Measurements from ENCODE around the gene VIPR1. TPM values are rescaled to one million over a fixed set of nuclear protein-coding genes. Genes with fewer than 3 reads are reported as not detected.

Gene VIPR1
- total RNA-seq, 2 donors from 2014 or later: 74.2 to 98.0 TPM

DNA sequence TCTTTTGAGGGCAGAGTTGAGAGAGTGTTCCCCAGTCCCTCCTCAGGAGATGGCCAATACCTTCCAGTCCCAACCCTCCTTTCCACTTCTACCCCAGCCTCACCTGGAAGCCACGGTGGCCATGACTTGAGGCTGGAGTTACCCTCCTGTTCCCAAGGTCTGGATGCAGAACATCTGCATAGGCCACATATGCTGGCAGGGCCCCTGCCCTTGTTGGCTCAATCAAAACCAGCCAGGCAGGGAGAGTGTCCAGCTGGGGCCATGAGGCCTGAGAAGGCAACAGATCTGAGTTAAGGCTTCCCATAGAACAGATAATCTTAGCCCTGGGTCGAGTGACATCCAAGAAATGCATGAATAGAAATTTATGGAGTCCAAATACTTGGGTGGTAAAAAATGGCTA, 23.6 kb upstream of the VIPR1 start:
- no peaks in the 10 kb centered on the region for H3K27me3 ChIP-seq

DNA sequence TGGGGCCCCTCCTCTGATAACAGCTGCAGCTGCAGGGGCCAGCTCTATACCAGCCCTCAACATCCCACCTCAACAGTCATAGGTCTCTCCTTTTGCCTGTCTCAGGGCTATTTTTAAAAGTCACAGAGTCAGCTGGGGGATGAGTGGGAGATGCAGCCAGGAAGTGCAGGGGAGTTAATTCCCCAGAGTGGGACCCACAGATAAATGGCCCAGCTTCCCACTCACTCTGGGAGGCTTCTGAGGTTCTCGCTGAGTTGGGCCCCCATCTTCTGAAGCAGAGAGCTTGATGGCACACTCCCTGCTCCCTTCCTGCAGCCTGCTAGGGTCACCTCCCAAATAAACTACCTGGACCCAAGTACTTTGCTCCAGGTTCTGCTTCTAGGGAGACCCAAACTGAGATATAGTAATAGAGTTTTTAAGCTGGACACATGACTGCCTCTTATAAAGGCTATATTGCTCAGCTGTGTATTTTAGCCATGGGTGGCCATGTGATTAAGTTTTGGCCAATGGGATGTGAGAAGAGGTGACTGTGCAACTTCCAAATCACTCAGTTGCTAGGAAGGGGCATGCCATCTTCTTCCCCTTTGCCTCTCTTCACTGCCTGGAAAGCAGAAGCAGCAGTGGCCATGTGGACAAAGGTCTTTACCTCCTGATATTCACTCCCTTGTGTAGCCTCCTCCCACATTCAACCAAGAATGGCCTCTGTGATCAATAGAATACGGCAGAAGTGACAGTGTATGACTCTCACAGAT, 15.5 kb upstream of the VIPR1 start:
- no peaks in the 10 kb centered on the region for H3K9me3 ChIP-seq
- H3K27me3 ChIP-seq: no peaks in the 10 kb centered on the region
- no peak for DNase-seq
- H3K4me3 ChIP-seq: no peak overlapping the region
- intact Hi-C loops (cut with DNase I): no loop called here
- H3K27ac ChIP-seq: no peak overlapping the region
- no peak for TF ChIP-seq CTCF (IDR thresholded peaks at IDR 0.05)
- no peaks in the 10 kb centered on the region for H3K36me3 ChIP-seq
- H3K4me1 ChIP-seq: peaks cover 3% of the 10 kb centered on the region
- no peak overlapping the region for H3K9ac ChIP-seq (ENCODE audit: low read depth in 2 of 2, low read length in 2 of 2)

More for the DNA sequence above, 23.6 kb upstream of the VIPR1 start:
- intact Hi-C loops (cut with DNase I): no loop called here
- DNase-seq: no peak
- no peak for TF ChIP-seq CTCF (IDR thresholded peaks at IDR 0.05)
- no peaks in the 10 kb centered on the region for H3K4me1 ChIP-seq
- H3K9ac ChIP-seq (ENCODE audit: low read depth in 2 of 2, low read length in 2 of 2): no peak overlapping the region
- no peak overlapping the region for H3K27ac ChIP-seq
- H3K4me3 ChIP-seq: no peak overlapping the region
- H3K9me3 ChIP-seq: no peaks in the 10 kb centered on the region
- no peaks in the 10 kb centered on the region for H3K36me3 ChIP-seq

DNA sequence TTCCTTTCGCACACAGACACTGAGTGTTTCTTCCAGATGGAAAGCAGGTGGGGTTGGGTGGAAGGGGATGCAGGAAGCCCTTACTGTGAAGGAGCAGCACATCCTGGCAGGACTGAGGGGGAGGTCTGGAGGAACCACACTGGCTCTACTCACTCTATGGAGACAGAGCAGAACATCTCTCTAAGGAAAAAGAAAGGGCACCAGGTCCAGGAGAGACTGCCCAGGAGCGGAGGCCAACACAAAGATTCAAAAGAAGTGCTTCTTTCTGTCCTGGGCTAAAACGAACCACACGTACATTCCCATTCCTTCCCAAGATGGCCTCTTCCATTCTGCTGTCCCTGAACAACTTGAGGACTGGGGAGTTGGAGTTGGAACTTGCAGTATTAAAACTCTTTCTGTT, 13.8 kb upstream of the VIPR1 start:
- H3K9ac ChIP-seq (ENCODE audit: low read depth in 2 of 2, low read length in 2 of 2): no peak overlapping the region
- intact Hi-C loops (cut with DNase I): no loop called here

GRCh38 chr3:42489116-42489936, 13.1 kb upstream of the VIPR1 start:
- Histone ChIP-seq H3K4me3 (no peak overlapping the region), H3K36me3 (no peaks in the 10 kb centered on the region), H3K27ac (peak overlapping the region; percentile 24), H3K4me1 (peaks cover 3% of the 10 kb centered on the region), H3K9ac (ENCODE audit: low read depth in 2 of 2, low read length in 2 of 2) (no peak overlapping the region), H3K9me3 (no peaks in the 10 kb centered on the region), H3K27me3 (no peaks in the 10 kb centered on the region)
- TF ChIP-seq CTCF (IDR thresholded peaks at IDR 0.05): no peak
- DNase-seq: no peak
- intact Hi-C loops (cut with DNase I): no loop called here

More for the DNA sequence above, 13.8 kb upstream of the VIPR1 start:
- Histone ChIP-seq H3K27ac (no peak overlapping the region), H3K36me3 (no peaks in the 10 kb centered on the region), H3K9me3 (no peaks in the 10 kb centered on the region), H3K4me1 (peaks cover 3% of the 10 kb centered on the region), H3K4me3 (no peak overlapping the region), H3K27me3 (no peaks in the 10 kb centered on the region)
- no peak for TF ChIP-seq CTCF (IDR thresholded peaks at IDR 0.05)
- DNase-seq: no peak

DNA sequence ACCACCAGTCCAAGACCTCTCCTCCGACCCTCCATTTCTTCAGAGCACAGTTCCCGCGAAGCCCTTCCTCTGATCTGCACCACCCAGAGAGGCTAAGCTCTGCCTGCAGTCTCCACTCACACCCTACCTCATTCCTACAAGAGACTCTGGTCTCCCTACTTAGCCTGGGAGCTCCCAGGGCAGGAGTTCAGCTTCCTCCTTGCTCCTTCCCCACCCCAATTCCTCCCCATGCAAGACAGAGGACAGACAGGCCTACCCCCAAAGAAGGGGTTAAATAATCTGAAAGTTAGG, 12.6 kb upstream of the VIPR1 start:
- H3K9ac ChIP-seq (ENCODE audit: low read depth in 2 of 2, low read length in 2 of 2): peak overlapping the region in 1 of 2 donors; percentile 46
- no peak for TF ChIP-seq CTCF (IDR thresholded peaks at IDR 0.05)
- no peaks in the 10 kb centered on the region for H3K27me3 ChIP-seq
- no peaks in the 10 kb centered on the region for H3K9me3 ChIP-seq
- no peak for DNase-seq
- no peak overlapping the region for H3K4me3 ChIP-seq
- intact Hi-C loops (cut with DNase I): no loop called here
- H3K36me3 ChIP-seq: no peaks in the 10 kb centered on the region
- H3K27ac ChIP-seq: peak overlapping the region; percentile 24
- H3K4me1 ChIP-seq: peaks cover 3% of the 10 kb centered on the region

Data from colonic mucosa (tissue), 4 donors.